CD14-positive monocyte (primary cell): ENCODE results near the gene KRTAP5-10. TPM values are rescaled to one million over a fixed set of nuclear protein-coding genes. Genes with fewer than 3 reads are reported as not detected.
"Not testable (repeated sequence)": the region's sequence is repeated elsewhere in the genome, so short reads cannot be mapped to it uniquely, and the experiment has no call there.

Experiments
- DNase-seq, 3 donors: peaks; one replicate each; pipeline ENCODE4 v3.0.0-alpha.2; 2011 to 2022
- H2AFZ ChIP-seq: 2 replicates; pipeline ENCODE4 v1.6.0; 2012; ENCODE audit warnings: mild to moderate bottlenecking, low read depth, low read length, inconsistent platforms; ENCODE audit not compliant: insufficient read depth, poor library complexity, severe bottlenecking
- H3K27ac ChIP-seq, 2 donors: 1 replicate in 1 of 2; 2 replicates in 1 of 2; pipeline ENCODE4 v1.5.1; 2012 to 2013; ENCODE audit warnings: low read length in 2 of 2, control low read depth in 1 of 2, inconsistent platforms in 1 of 2, low read depth in 1 of 2, mild to moderate bottlenecking in 1 of 2
- H3K27me3 ChIP-seq, 2 donors: one replicate each; pipeline versions ENCODE4 v1.6.0 to v1.6.1; 2011 to 2013; ENCODE audit warnings: low read length in 2 of 2; ENCODE audit not compliant: control insufficient read depth in 2 of 2, insufficient read depth in 2 of 2
- H3K36me3 ChIP-seq, 2 donors: replicated peaks in 1 of 2; 1 replicate in 1 of 2; 2 replicates in 1 of 2; pipeline versions ENCODE4 v1.5.1 to v1.6.1; 2012 to 2013; ENCODE audit warnings: low read length in 2 of 2, control low read depth in 1 of 2, inconsistent platforms in 1 of 2, mild to moderate bottlenecking in 1 of 2; ENCODE audit not compliant: insufficient read depth in 2 of 2, control insufficient read depth in 1 of 2
- H3K4me1 ChIP-seq, 2 donors: 1 replicate in 1 of 2; 2 replicates in 1 of 2; pipeline versions ENCODE4 v1.5.1 to v1.6.1; 2012 to 2013; ENCODE audit warnings: low read length in 2 of 2, control low read depth in 1 of 2, inconsistent platforms in 1 of 2, mild to moderate bottlenecking in 1 of 2, moderate library complexity in 1 of 2; ENCODE audit not compliant: insufficient read depth in 2 of 2, control insufficient read depth in 1 of 2
- H3K4me2 ChIP-seq: replicated peaks from 2 replicates; pipeline ENCODE3; 2012; ENCODE audit warnings: low read length, moderate library complexity, mild to moderate bottlenecking; ENCODE audit not compliant: poor library complexity, severe bottlenecking; ENCODE audit errors: extremely low read depth
- H3K4me3 ChIP-seq, 3 experiments: fragments of 200-600 bp in 1 of 3; sonication (generic) in 1 of 3; replicated peaks in 1 of 3; 1 replicate in 2 of 3; 2 replicates in 1 of 3; pipeline ENCODE4 v1.5.1; 2011 to 2013; ENCODE audit warnings: low read length in 3 of 3, mild to moderate bottlenecking in 3 of 3, control low read depth in 2 of 3, low read depth in 2 of 3, inconsistent platforms in 1 of 3, moderate library complexity in 1 of 3
- H3K79me2 ChIP-seq: 2 replicates; pipeline ENCODE4 v1.6.0; 2012; ENCODE audit warnings: mild to moderate bottlenecking, control low read depth, inconsistent platforms, low read length, moderate library complexity; ENCODE audit not compliant: insufficient read depth
- H3K9ac ChIP-seq: 2 replicates; pipeline ENCODE4 v1.6.0; 2017; ENCODE audit warnings: low read length, mild to moderate bottlenecking; ENCODE audit not compliant: insufficient read depth, poor library complexity, severe bottlenecking
- H3K9me3 ChIP-seq, 2 donors: replicated peaks in 1 of 2; 1 replicate in 1 of 2; 2 replicates in 1 of 2; pipeline versions ENCODE4 v1.5.1 to v1.6.1; 2012 to 2013; ENCODE audit warnings: low read length in 2 of 2, control low read depth in 1 of 2; ENCODE audit not compliant: control insufficient read depth in 1 of 2, insufficient read depth in 1 of 2
- H4K20me1 ChIP-seq: 2 replicates; pipeline ENCODE4 v1.6.0; 2012; ENCODE audit warnings: mild to moderate bottlenecking, low read length, control low read depth, moderate library complexity; ENCODE audit not compliant: insufficient read depth
- H3K27ac Mint-ChIP-seq, 7 donors: one replicate each; pipeline ENCODE4 v1.8.0; 2020; ENCODE audit warnings: mild to moderate bottlenecking in 7 of 7, mixed read lengths in 7 of 7, moderate library complexity in 6 of 7, inconsistent platforms in 2 of 7
- H3K27me3 Mint-ChIP-seq, 3 donors: one replicate each; pipeline ENCODE4 v1.8.0; 2021 to 2022; ENCODE audit warnings: low read depth in 3 of 3, mild to moderate bottlenecking in 3 of 3, mixed read lengths in 3 of 3, moderate library complexity in 3 of 3, inconsistent platforms in 1 of 3
- H3K36me3 Mint-ChIP-seq, 2 donors: one replicate each; pipeline ENCODE4 v1.8.0; 2020; ENCODE audit warnings: mixed read lengths in 2 of 2, inconsistent platforms in 1 of 2, mild to moderate bottlenecking in 1 of 2
- H3K4me1 Mint-ChIP-seq: one replicate; pipeline ENCODE4 v1.8.0; 2020; ENCODE audit warnings: mild to moderate bottlenecking, mixed read lengths
- H3K4me3 Mint-ChIP-seq, 2 donors: one replicate each; pipeline ENCODE4 v1.8.0; 2020; ENCODE audit warnings: mild to moderate bottlenecking in 2 of 2, mixed read lengths in 2 of 2, moderate library complexity in 1 of 2
- H3K9me3 Mint-ChIP-seq, 7 donors: one replicate each; pipeline ENCODE4 v1.8.0; 2020 to 2022; ENCODE audit warnings: mixed read lengths in 7 of 7, mild to moderate bottlenecking in 6 of 7, moderate library complexity in 6 of 7, inconsistent platforms in 2 of 7
- whole genome bisulfite sequencing: methylation state at CpG from one replicate; pipeline ENCODE4 v1.1.5; 2013; ENCODE audit warnings: missing lambda C conversion rate; ENCODE audit not compliant: insufficient coverage; 5-methylcytosine and 5-hydroxymethylcytosine counted together
- intact Hi-C, 2 donors: fragments of 100-400 bp; cut with micrococcal nuclease; formaldehyde crosslinking; loops; one replicate each; pipeline versions ENCODE4 v1.15.0 to v1.15.1; 2023
- polyA plus RNA-seq, 3 donors: library from polyadenylated mRNA; depleted of rRNA in 1 of 3; unstranded in 2 of 3; stranded (reverse) in 1 of 3; fragments of 300-500 nt in 2 of 3; fragments of >200 nt in 1 of 3; fragmentation: Illumina TruSeq in 2 of 3; gene quantifications; 1 replicate in 2 of 3; 2 replicates in 1 of 3; pipeline ENCODE4 v1.2.3, GENCODE V29; 2012 to 2021
- TF ChIP-seq, protein P1 (sequence below): fragments of 200-600 bp; IDR thresholded peaks from one replicate; pipeline ENCODE4 v1.8.0; 2022; ENCODE audit warnings: antibody characterized with exemption, mild to moderate bottlenecking

KRTAP5-10 gene
- polyA plus RNA-seq, 3 donors: not detected

DNA sequence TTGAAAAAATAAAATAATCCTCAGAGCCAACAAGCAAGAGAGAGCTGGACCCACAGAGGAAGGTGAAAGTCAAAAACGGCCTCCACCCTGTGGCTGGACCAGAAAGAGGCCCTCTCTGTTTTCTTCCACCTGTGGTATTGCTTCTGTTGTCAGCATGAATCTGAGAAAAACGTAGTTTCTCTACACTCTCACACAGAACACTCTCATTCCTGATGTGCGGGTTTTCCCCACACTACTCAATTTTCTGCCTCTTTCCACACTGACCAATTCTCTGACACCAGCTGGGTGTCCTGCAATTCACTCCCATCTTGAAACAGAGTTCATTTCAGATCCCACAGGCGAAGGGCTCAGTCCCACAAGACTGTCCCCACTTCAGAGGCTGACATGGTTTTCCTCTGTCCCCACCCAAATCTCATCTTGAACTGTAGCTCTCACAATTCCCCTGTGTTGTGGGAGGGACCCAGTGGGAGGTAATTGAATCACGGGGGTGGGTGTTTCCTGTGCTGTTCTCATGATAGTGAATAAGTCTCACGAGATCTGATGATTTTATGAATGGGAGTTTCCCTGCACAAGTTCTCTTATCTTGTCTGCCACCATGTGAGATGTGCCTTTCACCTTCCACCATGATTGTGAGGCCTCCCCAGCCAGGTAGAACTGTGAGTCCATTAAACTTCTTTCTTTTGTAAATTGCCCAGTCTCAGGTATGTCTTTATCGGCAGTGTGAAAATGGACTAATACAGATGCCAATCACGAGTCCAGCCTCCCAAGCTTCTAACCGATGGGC is 24.6 kb upstream of the KRTAP5-10 start:
- H3K27me3 Mint-ChIP-seq, H3K4me3 ChIP-seq, DNase-seq, H3K27ac ChIP-seq, H3K9ac ChIP-seq, H4K20me1 ChIP-seq, H3K4me2 ChIP-seq, intact Hi-C loops, H3K27ac Mint-ChIP-seq, H3K4me3 Mint-ChIP-seq, H2AFZ ChIP-seq, H3K36me3 Mint-ChIP-seq, H3K36me3 ChIP-seq, H3K79me2 ChIP-seq, H3K27me3 ChIP-seq: not testable (repeated sequence)
- Histone ChIP-seq H3K9me3 (peaks cover 0 to 16% of the 10 kb centered on the region in 2 donors), H3K4me1 (peaks cover 9 to 13% of the 10 kb centered on the region in 2 donors)
- H3K4me1 Mint-ChIP-seq: peaks cover 15% of the 10 kb centered on the region
- 99% methylated on average over 5 of the region's 9 CpGs for WGBS
- peaks cover 5 to 19% (median 8%) of the 10 kb centered on the region in 7 donors for H3K9me3 Mint-ChIP-seq

DNA sequence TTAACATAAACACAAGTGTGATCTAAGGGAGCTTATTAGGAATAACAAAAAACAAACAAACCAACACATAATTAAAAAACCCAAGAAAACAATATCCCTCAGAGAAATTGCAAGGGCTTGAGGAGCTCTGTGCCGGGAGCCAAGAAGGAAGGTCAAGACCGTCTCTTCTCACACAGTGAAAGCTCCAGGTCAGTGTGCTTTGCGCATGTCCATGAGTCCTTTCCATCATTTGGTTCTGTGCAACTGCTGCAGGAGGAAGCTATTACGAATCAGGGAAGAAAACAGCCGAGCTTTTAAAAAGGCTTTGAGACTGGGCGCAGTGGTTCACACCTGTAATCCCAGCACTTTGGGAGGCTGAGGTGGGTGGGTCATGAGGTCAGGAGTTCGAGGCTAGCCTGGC is 23.0 kb upstream of the KRTAP5-10 start:
- no peak overlapping the region for H3K4me3 Mint-ChIP-seq
- Histone ChIP-seq H3K79me2 (no peaks in the 10 kb centered on the region), H3K4me3 (no peak overlapping the region), H3K27ac (no peak overlapping the region), H3K4me1 (peaks cover 9 to 13% of the 10 kb centered on the region in 2 donors), H3K27me3 (no peaks in the 10 kb centered on the region), H4K20me1 (no peaks in the 10 kb centered on the region), H3K9ac (no peak overlapping the region), H3K36me3 (no peaks in the 10 kb centered on the region), H3K4me2 (no peak overlapping the region), H3K9me3 (peaks cover 0 to 31% of the 10 kb centered on the region in 2 donors), H2AFZ (no peak overlapping the region)
- no peak for DNase-seq
- H3K9me3 Mint-ChIP-seq: peaks cover 13 to 29% (median 15%) of the 10 kb centered on the region in 7 donors
- H3K4me1 Mint-ChIP-seq: peaks cover 15% of the 10 kb centered on the region
- peaks cover 0 to 9% (median 2%) of the 10 kb centered on the region in 3 donors for H3K27me3 Mint-ChIP-seq
- WGBS: 98% methylated on average over 4 of the region's 7 CpGs
- no peaks in the 10 kb centered on the region for H3K36me3 Mint-ChIP-seq
- peak overlapping the region in 1 of 7 donors; percentile 13 for H3K27ac Mint-ChIP-seq
- TF ChIP-seq, protein P1, sequence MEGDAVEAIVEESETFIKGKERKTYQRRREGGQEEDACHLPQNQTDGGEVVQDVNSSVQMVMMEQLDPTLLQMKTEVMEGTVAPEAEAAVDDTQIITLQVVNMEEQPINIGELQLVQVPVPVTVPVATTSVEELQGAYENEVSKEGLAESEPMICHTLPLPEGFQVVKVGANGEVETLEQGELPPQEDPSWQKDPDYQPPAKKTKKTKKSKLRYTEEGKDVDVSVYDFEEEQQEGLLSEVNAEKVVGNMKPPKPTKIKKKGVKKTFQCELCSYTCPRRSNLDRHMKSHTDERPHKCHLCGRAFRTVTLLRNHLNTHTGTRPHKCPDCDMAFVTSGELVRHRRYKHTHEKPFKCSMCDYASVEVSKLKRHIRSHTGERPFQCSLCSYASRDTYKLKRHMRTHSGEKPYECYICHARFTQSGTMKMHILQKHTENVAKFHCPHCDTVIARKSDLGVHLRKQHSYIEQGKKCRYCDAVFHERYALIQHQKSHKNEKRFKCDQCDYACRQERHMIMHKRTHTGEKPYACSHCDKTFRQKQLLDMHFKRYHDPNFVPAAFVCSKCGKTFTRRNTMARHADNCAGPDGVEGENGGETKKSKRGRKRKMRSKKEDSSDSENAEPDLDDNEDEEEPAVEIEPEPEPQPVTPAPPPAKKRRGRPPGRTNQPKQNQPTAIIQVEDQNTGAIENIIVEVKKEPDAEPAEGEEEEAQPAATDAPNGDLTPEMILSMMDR: no peak
- intact Hi-C loops: no loop called here
